ENCODE measurements around the gene ATXN7L3. TPM values are rescaled to one million over a fixed set of nuclear protein-coding genes. Genes with fewer than 3 reads are reported as not detected.

Gene ATXN7L3
- 36.9 and 44.5 TPM in 2 replicates for total RNA-seq (2021)
- percentile 62 among the genes with signal in this experiment for Bru-seq, nascent RNA
- BruChase-seq, experiment 1, labeled RNA remaining after a 2-hour chase, result percentile 86 among the genes with signal in this experiment
- percentile 86 among the genes with signal in this experiment for BruChase-seq, experiment 2, labeled RNA remaining after a 6-hour chase
- long read RNA-seq, partial matches to known transcripts, result 0 of 16 reads
- long read RNA-seq, other reads (novel, unspliced or antisense), result 12 of 16 reads

GRCh38 chr17:44199553-44200477 lies at the start of gene ATXN7L3:
TSS of gene ATXN7L3 (minus strand) at chr17:44199884. CDS start at chr17:44198070, 1,814 bp downstream.
- Histone ChIP-seq H3K36me3 (ENCODE audit: insufficient read depth, low read length, poor library complexity, severe bottlenecking) (peaks cover 18% of the 10 kb centered on the region), H3K27ac (ENCODE audit: low read depth, low read length, poor library complexity, severe bottlenecking) (peak within 1 kb of the TSS; percentile 84), H3K4me3 (ENCODE audit: low read depth, low read length, poor library complexity, severe bottlenecking) (peak within 1 kb of the TSS; percentile 65), H3K27me3 (replicated peaks; ENCODE audit: insufficient read depth, low read depth, low read length, poor library complexity) (no peaks in the 10 kb centered on the region), H3K9me3 (ENCODE audit: low read depth, low read length, poor library complexity, severe bottlenecking) (no peaks in the 10 kb centered on the region), H3K4me1 (ENCODE audit: insufficient read depth, low read length, poor library complexity, severe bottlenecking) (no peaks in the 10 kb centered on the region)
- intact Hi-C loops (cut with micrococcal nuclease; ENCODE audit: unreplicated experiment), result no loop called here
- POLR2A ChIA-PET (ENCODE audit: low non-redundant PET), result no interaction called here
- DNase-seq (ENCODE audit: low spot score), result peak; percentile 96
- CTCF ChIA-PET, result no interaction called here
- no TSS peak for BruUV-seq (replicated peaks)
- TF ChIP-seq EZH2 (IDR thresholded peaks at IDR 0.05; ENCODE audit: borderline replicate concordance, low read depth, low read length, poor library complexity, severe bottlenecking) (no peak), CTCF (conservative IDR thresholded peaks at IDR 0.05; ENCODE audit: low read depth, low read length) (no peak)

GRCh38 chr17:44247876-44248736 lies 48.4 kb upstream of the ATXN7L3 start:
- no TSS peak for BruUV-seq (replicated peaks)
- no peaks in the 10 kb centered on the region for H3K9me3 ChIP-seq (ENCODE audit: low read depth, low read length, poor library complexity, severe bottlenecking)

More at GRCh38 chr17:44247876-44248736, 48.4 kb upstream of the ATXN7L3 start:
- Histone ChIP-seq H3K4me3 (ENCODE audit: low read depth, low read length, poor library complexity, severe bottlenecking) (no peak overlapping the region), H3K27me3 (replicated peaks; ENCODE audit: insufficient read depth, low read depth, low read length, poor library complexity) (no peaks in the 10 kb centered on the region), H3K36me3 (ENCODE audit: insufficient read depth, low read length, poor library complexity, severe bottlenecking) (no peaks in the 10 kb centered on the region), H3K4me1 (ENCODE audit: insufficient read depth, low read length, poor library complexity, severe bottlenecking) (no peaks in the 10 kb centered on the region), H3K27ac (ENCODE audit: low read depth, low read length, poor library complexity, severe bottlenecking) (no peak overlapping the region)
- DNase-seq (ENCODE audit: low spot score), result no peak
- intact Hi-C loops (cut with micrococcal nuclease; ENCODE audit: unreplicated experiment), result no loop called here
- ChIA-PET CTCF (no interaction called here), POLR2A (ENCODE audit: low non-redundant PET) (no interaction called here)
- TF ChIP-seq CTCF (conservative IDR thresholded peaks at IDR 0.05; ENCODE audit: low read depth, low read length) (no peak), EZH2 (IDR thresholded peaks at IDR 0.05; ENCODE audit: borderline replicate concordance, low read depth, low read length, poor library complexity, severe bottlenecking) (no peak)
